H1 (cell line): Measurements from ENCODE around the gene ANXA6. TPM values are rescaled to one million over a fixed set of nuclear protein-coding genes. Genes with fewer than 3 reads are reported as not detected.

Source experiments
- CHD7 ChIP-seq: fragments of 300-600 bp; sonication (generic); IDR thresholded peaks from 2 replicates; pipeline ENCODE4 v1.7.1; 2012; ENCODE audit warnings: low read length, moderate library complexity, mild to moderate bottlenecking, inconsistent platforms; ENCODE audit not compliant: insufficient replicate concordance
- polyA plus RNA-seq, 7 experiments: library from polyadenylated mRNA; depleted of rRNA in 3 of 7; stranded (reverse) in 5 of 7; unstranded in 2 of 7; fragments of >200 nt in 5 of 7; fragments of 200-250 nt in 2 of 7; gene quantifications; 1 replicate in 5 of 7; 2 replicates in 1 of 7; 4 replicates in 1 of 7; pipeline versions ENCODE4 v1.2.1 to v1.2.3, GENCODE V29; 2011 to 2013; ENCODE audit warnings: missing spikeins in 2 of 7, mixed read lengths in 2 of 7
- total RNA-seq: library from RNA; stranded (reverse); fragmentation: NEBNext Ultra II Directional; extraction: Animal tissue kit (Norgen Biotek cat#: 25700); gene quantifications from 2 replicates; pipeline ENCODE4 v1.2.1, GENCODE V29; 2021

The ANXA6 gene
- total and polyA plus RNA-seq, 2 of the 8 experiments (the other 6 are each of a cell fraction or from before 2014, with no cell fraction given): 61.3 to 78.6 TPM

DNA sequence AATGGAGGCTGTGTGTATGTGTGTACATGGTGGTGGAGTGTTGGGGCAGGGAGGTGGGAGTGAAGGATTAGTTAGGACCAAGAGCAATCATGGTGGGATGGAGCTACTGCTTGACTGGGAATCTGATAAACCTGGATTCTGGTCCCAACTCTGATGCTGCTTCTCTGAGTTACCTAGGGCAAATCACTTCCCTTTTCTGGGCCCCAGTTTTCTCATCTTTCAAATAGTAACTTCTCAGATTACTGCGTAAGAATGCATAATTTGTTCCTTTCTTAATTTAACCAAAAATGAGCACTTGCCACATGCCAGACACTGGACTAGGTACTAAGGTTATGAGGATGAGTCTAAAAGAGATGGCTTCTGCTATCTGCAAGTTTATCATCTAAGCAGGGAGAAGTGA, 20.8 kb upstream of the ANXA6 start (continued):
- no peak for TF ChIP-seq CHD7
